ENCODE measurements around the gene NPTXR. TPM values are rescaled to one million over a fixed set of nuclear protein-coding genes. Genes with fewer than 3 reads are reported as not detected.
"Not testable (repeated sequence)": the region's sequence is repeated elsewhere in the genome, so short reads cannot be mapped to it uniquely, and the experiment has no call there.

Gene NPTXR
- total RNA-seq, 1 donor from 2014 or later = 1.6 TPM

- H3K4me3 ChIP-seq (ENCODE audit: low read length in 3 of 3); H3K27ac ChIP-seq (ENCODE audit: low read depth, low read length); H3K36me3 ChIP-seq (ENCODE audit: control insufficient read depth in 3 of 3, insufficient read depth in 3 of 3, low read length in 3 of 3); H3K9ac ChIP-seq (ENCODE audit: low read depth in 1 of 3, low read length in 3 of 3); H3K9me3 ChIP-seq (ENCODE audit: control insufficient read depth in 3 of 3, low read length in 3 of 3); H3K4me1 ChIP-seq (ENCODE audit: control insufficient read depth in 3 of 3, insufficient read depth in 3 of 3, low read length in 3 of 3): not testable (repeated sequence)
- peaks cover 26 to 39% (median 28%) of the 10 kb centered on the region in 3 donors for H3K27me3 ChIP-seq (ENCODE audit: control insufficient read depth in 3 of 3, insufficient read depth in 3 of 3, low read length in 3 of 3)
These were observed 10.1 kb upstream of the NPTXR start for GRCh38 chr22:38853883-38854282.

- peaks cover 25 to 40% (median 27%) of the 10 kb centered on the region in 3 donors for H3K27me3 ChIP-seq (ENCODE audit: control insufficient read depth in 3 of 3, insufficient read depth in 3 of 3, low read length in 3 of 3)
- no peaks in the 10 kb centered on the region for H3K4me1 ChIP-seq (ENCODE audit: control insufficient read depth in 3 of 3, insufficient read depth in 3 of 3, low read length in 3 of 3)
- H3K9me3 ChIP-seq (ENCODE audit: control insufficient read depth in 3 of 3, low read length in 3 of 3) = no peaks in the 10 kb centered on the region
- H3K27ac ChIP-seq (ENCODE audit: low read depth, low read length) = no peak overlapping the region
- no peaks in the 10 kb centered on the region for H3K36me3 ChIP-seq (ENCODE audit: control insufficient read depth in 3 of 3, insufficient read depth in 3 of 3, low read length in 3 of 3)
- no peak overlapping the region for H3K4me3 ChIP-seq (ENCODE audit: low read length in 3 of 3)
- no peak overlapping the region for H3K9ac ChIP-seq (ENCODE audit: low read depth in 1 of 3, low read length in 3 of 3)
These were observed 9.4 kb upstream of the NPTXR start for GRCh38 chr22:38853196-38853651.

GRCh38 chr22:38852522-38852921, 8.7 kb upstream of the NPTXR start:
- Histone ChIP-seq H3K4me3 (ENCODE audit: low read length in 3 of 3) (no peak overlapping the region), H3K27me3 (ENCODE audit: control insufficient read depth in 3 of 3, insufficient read depth in 3 of 3, low read length in 3 of 3) (peaks cover 26 to 39% (median 33%) of the 10 kb centered on the region in 3 donors), H3K9ac (ENCODE audit: low read depth in 1 of 3, low read length in 3 of 3) (no peak overlapping the region), H3K36me3 (ENCODE audit: control insufficient read depth in 3 of 3, insufficient read depth in 3 of 3, low read length in 3 of 3) (no peaks in the 10 kb centered on the region), H3K9me3 (ENCODE audit: control insufficient read depth in 3 of 3, low read length in 3 of 3) (no peaks in the 10 kb centered on the region), H3K4me1 (ENCODE audit: control insufficient read depth in 3 of 3, insufficient read depth in 3 of 3, low read length in 3 of 3) (no peaks in the 10 kb centered on the region), H3K27ac (ENCODE audit: low read depth, low read length) (no peak overlapping the region)

GRCh38 chr22:38850941-38851849, 7.4 kb upstream of the NPTXR start:
- H3K27me3 ChIP-seq (ENCODE audit: control insufficient read depth in 3 of 3, insufficient read depth in 3 of 3, low read length in 3 of 3) = peaks cover 28 to 39% (median 33%) of the 10 kb centered on the region in 3 donors
- no peak overlapping the region for H3K9ac ChIP-seq (ENCODE audit: low read depth in 1 of 3, low read length in 3 of 3)
- no peak overlapping the region for H3K4me3 ChIP-seq (ENCODE audit: low read length in 3 of 3)
- no peak overlapping the region for H3K27ac ChIP-seq (ENCODE audit: low read depth, low read length)
- H3K9me3 ChIP-seq (ENCODE audit: control insufficient read depth in 3 of 3, low read length in 3 of 3) = no peaks in the 10 kb centered on the region
- no peaks in the 10 kb centered on the region for H3K4me1 ChIP-seq (ENCODE audit: control insufficient read depth in 3 of 3, insufficient read depth in 3 of 3, low read length in 3 of 3)
- no peaks in the 10 kb centered on the region for H3K36me3 ChIP-seq (ENCODE audit: control insufficient read depth in 3 of 3, insufficient read depth in 3 of 3, low read length in 3 of 3)

- Histone ChIP-seq H3K4me1 (ENCODE audit: control insufficient read depth in 3 of 3, insufficient read depth in 3 of 3, low read length in 3 of 3) (no peaks in the 10 kb centered on the region), H3K9ac (ENCODE audit: low read depth in 1 of 3, low read length in 3 of 3) (no peak overlapping the region), H3K27me3 (ENCODE audit: control insufficient read depth in 3 of 3, insufficient read depth in 3 of 3, low read length in 3 of 3) (peaks cover 28 to 39% (median 34%) of the 10 kb centered on the region in 3 donors), H3K9me3 (ENCODE audit: control insufficient read depth in 3 of 3, low read length in 3 of 3) (no peaks in the 10 kb centered on the region), H3K27ac (ENCODE audit: low read depth, low read length) (no peak overlapping the region), H3K4me3 (ENCODE audit: low read length in 3 of 3) (no peak overlapping the region), H3K36me3 (ENCODE audit: control insufficient read depth in 3 of 3, insufficient read depth in 3 of 3, low read length in 3 of 3) (no peaks in the 10 kb centered on the region)
These were observed 6.6 kb upstream of the NPTXR start for GRCh38 chr22:38850399-38850798.

GRCh38 chr22:38849811-38850210, 6.0 kb upstream of the NPTXR start:
- peaks cover 28 to 43% (median 39%) of the 10 kb centered on the region in 3 donors for H3K27me3 ChIP-seq (ENCODE audit: control insufficient read depth in 3 of 3, insufficient read depth in 3 of 3, low read length in 3 of 3)
- H3K4me1 ChIP-seq (ENCODE audit: control insufficient read depth in 3 of 3, insufficient read depth in 3 of 3, low read length in 3 of 3) = no peaks in the 10 kb centered on the region
- H3K9me3 ChIP-seq (ENCODE audit: control insufficient read depth in 3 of 3, low read length in 3 of 3) = no peaks in the 10 kb centered on the region
- no peak overlapping the region for H3K9ac ChIP-seq (ENCODE audit: low read depth in 1 of 3, low read length in 3 of 3)
- no peaks in the 10 kb centered on the region for H3K36me3 ChIP-seq (ENCODE audit: control insufficient read depth in 3 of 3, insufficient read depth in 3 of 3, low read length in 3 of 3)
- no peak overlapping the region for H3K27ac ChIP-seq (ENCODE audit: low read depth, low read length)
- H3K4me3 ChIP-seq (ENCODE audit: low read length in 3 of 3) = no peak overlapping the region

- Histone ChIP-seq H3K36me3 (ENCODE audit: control insufficient read depth in 3 of 3, insufficient read depth in 3 of 3, low read length in 3 of 3) (no peaks in the 10 kb centered on the region), H3K4me1 (ENCODE audit: control insufficient read depth in 3 of 3, insufficient read depth in 3 of 3, low read length in 3 of 3) (peaks cover 3 to 9% (median 3%) of the 10 kb centered on the region in 3 donors), H3K9me3 (ENCODE audit: control insufficient read depth in 3 of 3, low read length in 3 of 3) (no peaks in the 10 kb centered on the region), H3K27ac (ENCODE audit: low read depth, low read length) (no peak overlapping the region), H3K9ac (ENCODE audit: low read depth in 1 of 3, low read length in 3 of 3) (no peak overlapping the region), H3K4me3 (ENCODE audit: low read length in 3 of 3) (no peak overlapping the region), H3K27me3 (ENCODE audit: control insufficient read depth in 3 of 3, insufficient read depth in 3 of 3, low read length in 3 of 3) (peaks cover 47 to 57% (median 54%) of the 10 kb centered on the region in 3 donors)
These were observed 2.6 kb upstream of the NPTXR start for GRCh38 chr22:38846412-38846811.

- Histone ChIP-seq H3K36me3 (ENCODE audit: control insufficient read depth in 3 of 3, insufficient read depth in 3 of 3, low read length in 3 of 3) (no peaks in the 10 kb centered on the region), H3K27ac (ENCODE audit: low read depth, low read length) (no peak overlapping the region)
These were observed 1.3 kb upstream of the NPTXR start for GRCh38 chr22:38845004-38845740.

GRCh38 chr22:38844315-38845003, 631 bp upstream of the NPTXR start:
- Histone ChIP-seq H3K9me3 (ENCODE audit: control insufficient read depth in 3 of 3, low read length in 3 of 3) (no peaks in the 10 kb centered on the region), H3K27me3 (ENCODE audit: control insufficient read depth in 3 of 3, insufficient read depth in 3 of 3, low read length in 3 of 3) (peaks cover 52 to 60% (median 57%) of the 10 kb centered on the region in 3 donors), H3K9ac (ENCODE audit: low read depth in 1 of 3, low read length in 3 of 3) (no peak overlapping the region), H3K27ac (ENCODE audit: low read depth, low read length) (no peak overlapping the region), H3K36me3 (ENCODE audit: control insufficient read depth in 3 of 3, insufficient read depth in 3 of 3, low read length in 3 of 3) (no peaks in the 10 kb centered on the region), H3K4me1 (ENCODE audit: control insufficient read depth in 3 of 3, insufficient read depth in 3 of 3, low read length in 3 of 3) (peaks cover 3 to 9% (median 3%) of the 10 kb centered on the region in 3 donors), H3K4me3 (ENCODE audit: low read length in 3 of 3) (no peak overlapping the region)

More at GRCh38 chr22:38845004-38845740, 1.3 kb upstream of the NPTXR start:
- Histone ChIP-seq H3K27me3 (ENCODE audit: control insufficient read depth in 3 of 3, insufficient read depth in 3 of 3, low read length in 3 of 3) (peaks cover 53 to 58% (median 57%) of the 10 kb centered on the region in 3 donors), H3K4me3 (ENCODE audit: low read length in 3 of 3) (no peak overlapping the region), H3K9ac (ENCODE audit: low read depth in 1 of 3, low read length in 3 of 3) (no peak overlapping the region), H3K4me1 (ENCODE audit: control insufficient read depth in 3 of 3, insufficient read depth in 3 of 3, low read length in 3 of 3) (peaks cover 3 to 9% (median 3%) of the 10 kb centered on the region in 3 donors), H3K9me3 (ENCODE audit: control insufficient read depth in 3 of 3, low read length in 3 of 3) (no peaks in the 10 kb centered on the region)
